ENCODE data around the gene KRT73. TPM values are rescaled to one million over a fixed set of nuclear protein-coding genes. Genes with fewer than 3 reads are reported as not detected.

KRT73 gene
- not detected for total RNA-seq
- long read RNA-seq, result 0 reads

- DNase-seq (ENCODE audit: missing footprints) (no peak), ATAC-seq (no peak)
- intact Hi-C loops (cut with DNase I), result no loop called here
Measured at GRCh38 chr12:52618216-52618615, at the start of gene KRT73. Gene KRT73, minus strand, starts transcription at chr12:52618559. Its CDS starts 35 bp downstream, at chr12:52618524.

- DNase-seq (ENCODE audit: missing footprints) (no peak), ATAC-seq (no peak)
- intact Hi-C loops (cut with DNase I), result loop anchor here (5.0 kb wide), 2 partner anchors 86 to 199 kb away; no protein-coding TSS in a partner anchor
Measured at GRCh38 chr12:52667931-52668330, 49.6 kb upstream of the KRT73 start.

GRCh38 chr12:52667509-52667908 is 49.1 kb upstream of the KRT73 start:
- intact Hi-C loops (cut with DNase I), result loop anchor here (5.0 kb wide), 2 partner anchors 85 to 200 kb away; no protein-coding TSS in a partner anchor
- ATAC-seq (no peak), DNase-seq (ENCODE audit: missing footprints) (no peak)

DNA sequence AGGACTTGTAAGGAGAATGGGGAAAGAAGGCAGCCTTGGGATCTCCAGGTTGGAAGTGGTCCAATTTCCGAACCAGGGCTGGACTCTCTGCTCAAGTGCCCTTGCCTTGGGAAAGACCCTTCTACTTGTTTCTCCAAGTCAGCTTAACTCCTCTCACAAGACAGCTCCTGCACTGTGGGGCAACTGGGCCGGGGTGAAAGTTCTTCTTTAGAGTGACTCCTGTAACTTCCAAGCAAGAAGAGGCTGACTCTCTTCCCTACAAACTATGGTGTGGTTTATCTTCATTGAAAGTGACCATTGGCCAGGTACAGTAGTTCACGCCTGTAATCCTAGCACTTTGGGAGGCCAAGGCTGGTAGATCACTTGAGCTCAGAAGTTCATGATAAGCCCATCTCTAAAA is 48.1 kb upstream of the KRT73 start:
- DNase-seq (ENCODE audit: missing footprints), result no peak
- no peak for ATAC-seq
- intact Hi-C loops (cut with DNase I), result loop anchor here (5.0 kb wide), 2 partner anchors 84 to 201 kb away; no protein-coding TSS in a partner anchor

GRCh38 chr12:52663420-52663819 is 45.1 kb upstream of the KRT73 start:
- intact Hi-C loops (cut with DNase I), result no loop called here
- DNase-seq (ENCODE audit: missing footprints) (no peak), ATAC-seq (no peak)

GRCh38 chr12:52662918-52663229 is 44.5 kb upstream of the KRT73 start:
- no peak for ATAC-seq
- intact Hi-C loops (cut with DNase I), result no loop called here
- no peak for DNase-seq (ENCODE audit: missing footprints)

GRCh38 chr12:52662093-52662917 is 43.9 kb upstream of the KRT73 start:
- intact Hi-C loops (cut with DNase I), result no loop called here
- DNase-seq (ENCODE audit: missing footprints) (no peak), ATAC-seq (peak; percentile 41)

DNA sequence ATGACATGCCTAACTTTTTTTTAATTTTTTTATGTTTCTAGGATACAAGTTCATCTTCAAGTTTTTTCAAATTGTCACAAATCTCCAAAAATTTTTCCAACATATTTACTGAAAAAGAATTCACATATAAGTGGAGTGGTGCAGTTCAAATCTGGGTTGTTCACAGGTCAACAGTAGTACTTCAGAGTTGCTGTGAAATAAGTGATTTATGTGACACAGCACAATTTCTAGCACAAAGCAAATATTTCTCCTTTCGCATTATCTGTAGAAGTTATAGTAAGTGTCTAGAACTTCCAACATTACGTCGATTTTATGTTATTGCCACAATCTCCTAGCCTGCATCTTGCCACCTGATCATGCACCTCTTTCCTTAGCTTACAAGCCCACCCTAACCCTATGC is 43.3 kb upstream of the KRT73 start:
- intact Hi-C loops (cut with DNase I), result no loop called here
- ATAC-seq, result no peak
- DNase-seq (ENCODE audit: missing footprints), result no peak

DNA sequence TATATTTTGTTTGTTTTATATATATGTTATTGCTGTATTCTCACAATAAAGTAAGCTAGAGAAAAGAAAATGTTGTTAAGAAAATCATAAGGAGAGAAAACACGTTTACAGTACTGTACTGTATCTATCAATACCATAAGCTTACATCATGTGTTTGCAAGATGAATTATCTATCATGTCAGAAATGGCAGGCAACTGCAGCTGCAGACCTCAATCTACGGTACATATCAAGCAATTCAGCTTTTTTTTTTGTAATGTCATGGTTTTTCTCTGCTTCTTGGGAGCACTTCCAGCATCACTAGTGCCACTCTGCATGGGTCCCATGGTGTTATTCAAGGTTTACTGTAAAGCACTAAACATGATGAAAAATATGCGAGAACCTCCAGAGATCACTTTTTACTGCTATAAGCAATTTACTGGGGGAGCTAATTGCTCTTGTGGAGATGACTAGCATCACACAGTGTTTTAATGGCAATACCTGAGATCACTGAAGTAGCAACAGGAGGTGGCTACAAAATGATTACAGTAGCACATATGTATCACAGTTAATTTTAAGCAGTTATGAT is 42.7 kb upstream of the KRT73 start:
- ATAC-seq (no peak), DNase-seq (ENCODE audit: missing footprints) (no peak)
- intact Hi-C loops (cut with DNase I), result no loop called here

- ATAC-seq, result no peak
- intact Hi-C loops (cut with DNase I), result no loop called here
- no peak for DNase-seq (ENCODE audit: missing footprints)
Measured at GRCh38 chr12:52659951-52660350, 41.6 kb upstream of the KRT73 start.

- ATAC-seq (no peak), DNase-seq (ENCODE audit: missing footprints) (no peak)
- intact Hi-C loops (cut with DNase I), result no loop called here
Measured at GRCh38 chr12:52659395-52659794, 41.0 kb upstream of the KRT73 start.

GRCh38 chr12:52658196-52658595 is 39.8 kb upstream of the KRT73 start:
- intact Hi-C loops (cut with DNase I), result no loop called here
- no peak for DNase-seq (ENCODE audit: missing footprints)

GRCh38 chr12:52657250-52657902 is 39.0 kb upstream of the KRT73 start:
- intact Hi-C loops (cut with DNase I), result no loop called here
- no peak for ATAC-seq
- no peak for DNase-seq (ENCODE audit: missing footprints)

More at GRCh38 chr12:52658196-52658595, 39.8 kb upstream of the KRT73 start:
- no peak for ATAC-seq

GRCh38 chr12:52656616-52657015 is 38.3 kb upstream of the KRT73 start:
- ATAC-seq, result peak; percentile 45
- DNase-seq (ENCODE audit: missing footprints), result no peak
- intact Hi-C loops (cut with DNase I), result no loop called here

DNA sequence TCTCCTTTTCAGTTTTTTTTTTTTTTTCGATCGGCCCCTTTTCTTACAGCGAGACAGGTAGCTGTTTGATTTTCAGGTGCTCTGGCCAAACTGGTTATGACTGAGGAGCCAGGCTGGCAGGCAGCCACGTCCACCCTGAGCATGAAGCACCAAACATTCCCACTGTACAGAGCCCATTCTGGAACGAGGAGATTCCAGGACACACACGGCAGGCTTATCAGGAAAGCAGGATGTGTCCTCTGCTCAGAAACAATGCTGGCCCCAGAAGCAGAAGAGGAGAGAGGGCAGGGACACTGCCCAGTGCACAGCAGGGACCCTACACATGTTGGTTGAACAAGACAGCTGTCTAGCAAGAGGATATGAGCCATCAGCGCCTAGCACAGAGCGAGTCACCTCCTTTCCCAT is 37.4 kb upstream of the KRT73 start:
- intact Hi-C loops (cut with DNase I), result no loop called here
- ATAC-seq (peak; percentile 67), DNase-seq (ENCODE audit: missing footprints) (no peak)

DNA sequence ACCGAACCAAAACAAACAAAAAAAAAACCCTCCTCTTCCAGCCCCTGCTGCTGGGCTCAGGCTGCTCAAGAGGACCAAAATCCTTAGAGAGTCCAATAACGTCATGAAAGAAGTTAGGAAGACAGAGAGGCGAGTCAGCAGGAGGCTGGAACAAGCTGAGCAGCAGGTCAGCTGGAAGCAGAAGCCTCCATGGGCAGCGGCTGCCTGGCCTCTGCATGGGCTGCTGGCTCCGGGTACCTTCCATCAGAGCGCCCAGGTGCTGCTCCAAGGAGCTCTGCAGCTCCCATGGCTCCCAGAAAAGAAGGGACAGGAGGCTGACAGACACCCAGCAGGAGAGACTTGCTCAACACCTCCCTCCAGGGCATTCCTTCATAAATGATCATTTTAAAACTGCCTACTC is 36.9 kb upstream of the KRT73 start:
- intact Hi-C loops (cut with DNase I), result no loop called here
- DNase-seq (ENCODE audit: missing footprints), result no peak

GRCh38 chr12:52651726-52652261 is 33.4 kb upstream of the KRT73 start, which contains the start of gene KRT2:
Gene KRT2, minus strand, starts transcription at chr12:52652211. Its CDS starts 69 bp downstream, at chr12:52652142.
- ATAC-seq (no peak), DNase-seq (ENCODE audit: missing footprints) (no peak)
- intact Hi-C loops (cut with DNase I), result no loop called here

More for the DNA sequence above, 36.9 kb upstream of the KRT73 start:
- no peak for ATAC-seq

- ATAC-seq, result no peak
Measured at GRCh38 chr12:52650520-52651081, 32.2 kb upstream of the KRT73 start.

GRCh38 chr12:52649066-52649465 is 30.7 kb upstream of the KRT73 start:
- ATAC-seq (no peak), DNase-seq (ENCODE audit: missing footprints) (no peak)
- intact Hi-C loops (cut with DNase I), result no loop called here

More at GRCh38 chr12:52650520-52651081, 32.2 kb upstream of the KRT73 start:
- DNase-seq (ENCODE audit: missing footprints), result no peak
- intact Hi-C loops (cut with DNase I), result no loop called here

All from Right ventricle myocardium inferior (tissue), 1 donor.